ENCODE measurements around the gene FBXW11. TPM values are rescaled to one million over a fixed set of nuclear protein-coding genes. Genes with fewer than 3 reads are reported as not detected.
"Not testable (repeated sequence)": the region's sequence is repeated elsewhere in the genome, so short reads cannot be mapped to it uniquely, and the experiment has no call there.

Gene FBXW11
- polyA plus RNA-seq, 3 donors from 2014 or later: 13.6 to 29.1 (median 17.8) TPM

DNA sequence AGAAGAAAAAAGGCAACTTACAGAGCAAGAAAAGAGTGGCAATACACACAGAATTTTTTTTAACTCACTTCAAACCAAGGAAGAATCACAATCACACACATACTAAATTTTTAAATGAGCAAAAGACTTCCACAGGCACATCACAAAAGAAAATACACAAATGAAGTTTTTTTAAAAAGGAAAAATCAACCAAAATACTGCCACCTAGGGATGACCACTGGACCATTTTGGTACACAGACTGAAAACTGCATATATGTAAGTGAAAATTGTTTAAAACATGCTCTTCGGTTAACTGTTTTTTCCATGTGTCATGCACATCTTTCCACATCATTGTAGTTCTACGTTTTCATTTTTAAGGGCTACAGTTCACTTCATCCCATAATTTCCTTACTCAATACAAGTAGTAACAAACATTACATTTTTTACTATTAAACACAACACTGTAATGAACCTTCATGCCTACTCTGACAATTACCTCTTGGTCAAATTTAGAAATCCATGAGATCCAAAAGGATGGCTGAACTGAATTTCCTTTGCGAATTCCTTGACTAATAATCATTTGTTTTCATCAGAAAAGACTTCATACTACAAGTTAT lies 79.0 kb downstream of the FBXW11 start:
- Mint-ChIP-seq H3K4me1 (peaks cover 56 to 80% of the 10 kb centered on the region in 2 donors), H3K4me3 (no peak overlapping the region), H3K27me3 (ENCODE audit: low read depth in 3 of 3) (peaks cover 2 to 3% (median 2%) of the 10 kb centered on the region in 3 donors), H3K9me3 (no peaks in the 10 kb centered on the region), H3K27ac (peak overlapping the region in 1 of 6 donors; percentile 77), H3K36me3 (no peaks in the 10 kb centered on the region)
- no peak for DNase-seq

DNA sequence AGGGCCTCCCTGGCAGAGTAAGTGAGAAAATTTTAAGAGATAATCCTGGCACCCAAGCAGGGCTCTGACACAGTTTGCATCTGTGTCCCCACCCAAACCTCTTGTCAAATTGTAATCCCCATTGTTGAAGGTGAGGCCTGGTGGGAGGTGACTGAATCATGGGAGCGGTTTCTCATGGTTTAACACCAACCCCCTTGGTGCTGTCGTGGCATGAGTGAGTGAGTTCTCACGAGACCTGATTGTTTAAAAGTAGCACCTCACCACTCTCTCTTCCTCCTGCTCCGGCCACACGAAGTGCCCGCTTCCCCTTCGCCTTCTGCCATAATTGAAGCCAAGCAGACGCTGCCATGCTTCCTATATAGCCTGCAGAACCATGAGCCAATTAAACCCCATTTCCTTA lies 80.1 kb downstream of the FBXW11 start:
- peaks cover 2 to 3% (median 2%) of the 10 kb centered on the region in 3 donors for H3K27me3 Mint-ChIP-seq (ENCODE audit: low read depth in 3 of 3)
- peak; percentile 29 to 47 (median 34) for DNase-seq
- no peaks in the 10 kb centered on the region for H3K9me3 Mint-ChIP-seq
- peaks cover 55 to 75% of the 10 kb centered on the region in 2 donors for H3K4me1 Mint-ChIP-seq
- no peaks in the 10 kb centered on the region for H3K36me3 Mint-ChIP-seq
- peak overlapping the region; percentile 38 to 71 (median 62) for H3K4me3 Mint-ChIP-seq
- H3K27ac Mint-ChIP-seq: peak overlapping the region; percentile 68 to 84 (median 76)

DNA sequence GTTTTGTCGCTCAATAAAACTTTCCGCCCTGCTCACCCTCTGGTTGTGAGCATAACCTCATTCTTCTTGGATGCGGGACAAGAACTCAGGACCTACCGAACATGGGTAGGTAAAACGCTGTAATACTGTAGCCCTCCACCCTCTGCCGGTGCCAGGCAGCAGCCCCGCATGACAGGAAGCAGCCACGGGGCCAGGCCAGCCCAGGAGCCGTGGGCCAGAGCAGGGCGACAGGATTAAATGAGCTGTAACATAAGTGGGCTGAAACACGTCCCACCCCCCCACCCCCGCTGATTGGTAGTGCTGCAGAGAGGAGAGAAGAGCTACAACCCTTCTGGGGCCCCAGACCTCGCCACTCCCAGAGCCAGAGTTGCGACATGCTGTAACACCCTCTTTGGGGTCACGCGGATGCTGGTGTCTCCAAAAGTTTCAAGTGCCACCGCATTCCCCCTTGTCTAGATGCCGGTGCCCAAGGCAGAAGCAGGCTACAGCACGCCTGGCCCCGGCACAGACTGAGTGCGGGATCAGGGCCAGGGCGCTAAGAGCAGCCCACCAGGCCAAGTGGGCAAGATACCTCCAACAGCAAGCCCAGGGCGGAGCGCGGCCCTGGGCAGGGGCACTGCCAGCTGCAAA lies 81.8 kb downstream of the FBXW11 start:
- H3K27ac Mint-ChIP-seq: no peak overlapping the region
- peaks cover 48 to 67% of the 10 kb centered on the region in 2 donors for H3K4me1 Mint-ChIP-seq
- no peaks in the 10 kb centered on the region for H3K36me3 Mint-ChIP-seq
- peaks cover 2 to 3% (median 2%) of the 10 kb centered on the region in 3 donors for H3K27me3 Mint-ChIP-seq (ENCODE audit: low read depth in 3 of 3)
- no peak for DNase-seq
- H3K4me3 Mint-ChIP-seq: no peak overlapping the region
- no peaks in the 10 kb centered on the region for H3K9me3 Mint-ChIP-seq

DNA sequence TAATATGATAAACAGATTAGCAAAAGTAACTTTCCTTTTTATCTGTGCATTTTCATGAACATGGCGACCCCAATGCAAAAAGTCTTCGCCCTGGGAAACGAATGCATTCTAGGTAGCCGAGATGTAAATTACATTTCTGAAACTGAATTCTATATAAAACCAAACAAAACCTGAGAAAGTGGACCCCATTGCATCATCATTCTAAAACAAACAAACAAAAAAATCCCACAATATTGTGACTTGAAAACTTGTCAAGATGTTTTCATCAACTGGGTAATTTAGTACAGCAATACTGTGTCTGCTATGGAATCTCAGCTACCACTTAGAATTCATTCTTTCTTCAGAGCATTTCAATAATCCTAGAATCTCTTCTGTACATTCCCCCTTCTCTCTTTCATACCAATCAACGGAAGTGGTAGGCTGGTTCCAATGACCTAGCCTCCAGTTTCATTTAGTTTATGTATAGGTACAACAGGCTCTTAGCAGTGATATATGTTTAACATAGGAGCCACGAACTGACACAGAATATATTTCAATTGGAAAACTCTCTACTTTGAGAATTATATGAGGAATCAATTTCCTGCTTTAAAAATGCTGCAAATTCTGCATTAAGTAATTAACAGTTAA lies 85.6 kb downstream of the FBXW11 start:
- Mint-ChIP-seq H3K9me3 (no peaks in the 10 kb centered on the region), H3K36me3 (no peaks in the 10 kb centered on the region), H3K27ac (peak overlapping the region in 1 of 6 donors; percentile 26), H3K4me1 (peaks cover 41 to 68% of the 10 kb centered on the region in 2 donors), H3K4me3 (no peak overlapping the region), H3K27me3 (ENCODE audit: low read depth in 3 of 3) (peaks cover 0 to 2% (median 0%) of the 10 kb centered on the region in 3 donors)
- no peak for DNase-seq

DNA sequence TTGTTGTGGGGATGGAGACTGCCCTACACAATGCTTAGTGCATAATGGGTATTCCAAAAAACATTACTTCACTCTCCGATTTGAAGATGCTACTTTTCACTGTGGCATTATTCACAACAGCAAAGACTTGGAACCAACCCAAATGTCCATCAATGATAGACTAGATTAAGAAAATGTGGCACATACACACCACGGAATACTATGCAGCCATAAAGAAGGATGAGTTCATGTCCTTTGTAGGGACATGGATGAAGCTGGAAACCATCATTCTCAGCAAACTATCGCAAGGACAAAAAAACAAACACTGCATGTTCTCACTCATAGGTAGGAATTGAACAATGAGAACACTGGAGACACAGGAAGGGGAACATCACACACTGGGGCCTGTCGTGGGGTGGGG lies 90.7 kb downstream of the FBXW11 start:
- not testable (repeated sequence) for H3K27me3 Mint-ChIP-seq (ENCODE audit: low read depth in 3 of 3); H3K4me3 Mint-ChIP-seq; H3K36me3 Mint-ChIP-seq; DNase-seq; H3K27ac Mint-ChIP-seq; H3K9me3 Mint-ChIP-seq
- H3K4me1 Mint-ChIP-seq: peaks cover 57 to 79% of the 10 kb centered on the region in 2 donors

DNA sequence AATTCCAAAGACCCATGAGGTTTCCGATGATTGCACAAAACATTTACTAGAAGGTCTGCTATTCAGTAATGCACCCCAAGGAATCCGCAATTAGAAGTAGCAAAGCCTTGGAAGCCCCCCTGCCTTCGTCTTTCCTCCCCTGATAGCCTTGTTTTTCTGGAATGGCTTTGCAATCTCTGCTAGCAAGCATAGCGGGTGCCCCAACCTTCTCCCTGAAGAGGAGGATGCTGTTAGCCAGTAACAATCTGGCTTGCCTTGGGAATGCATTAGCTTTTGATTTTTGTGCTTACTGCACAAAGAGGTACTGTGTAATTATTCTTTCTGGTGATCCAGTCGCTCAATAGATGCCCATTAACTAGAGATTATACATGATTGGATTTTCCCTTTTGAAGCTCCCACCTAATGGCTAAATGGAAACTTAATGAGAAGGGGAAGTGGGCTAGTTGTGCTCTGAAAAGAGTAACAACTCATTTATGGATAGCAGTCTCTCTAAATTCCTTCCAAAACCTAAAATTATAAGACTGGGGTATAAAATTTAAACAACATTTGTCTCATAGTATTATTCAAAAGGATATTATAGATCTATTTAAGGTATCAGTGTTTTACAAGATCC lies 91.6 kb downstream of the FBXW11 start:
- H3K9me3 Mint-ChIP-seq: no peaks in the 10 kb centered on the region
- no peaks in the 10 kb centered on the region for H3K36me3 Mint-ChIP-seq
- peaks cover 0 to 2% (median 0%) of the 10 kb centered on the region in 3 donors for H3K27me3 Mint-ChIP-seq (ENCODE audit: low read depth in 3 of 3)
- H3K4me3 Mint-ChIP-seq: no peak overlapping the region
- no peak for DNase-seq
- no peak overlapping the region for H3K27ac Mint-ChIP-seq
- peaks cover 57 to 78% of the 10 kb centered on the region in 2 donors for H3K4me1 Mint-ChIP-seq

DNA sequence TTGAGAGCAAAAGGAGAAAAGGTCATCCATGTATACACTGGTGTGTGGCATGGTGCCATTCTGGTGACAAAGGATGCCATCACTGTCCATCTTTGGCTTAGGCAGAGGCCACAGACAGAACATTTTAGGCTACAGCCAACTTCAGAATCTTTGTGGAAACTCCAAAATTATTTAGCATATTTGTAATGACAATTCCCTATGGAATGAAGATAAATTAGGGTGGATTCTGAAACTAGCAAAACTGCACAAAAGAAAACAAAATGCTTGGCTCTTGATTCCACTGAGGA lies 92.5 kb downstream of the FBXW11 start:
- Mint-ChIP-seq H3K36me3 (no peaks in the 10 kb centered on the region), H3K27ac (peak overlapping the region in 4 of 6 donors; percentile 4 to 80 (median 46)), H3K9me3 (no peaks in the 10 kb centered on the region), H3K4me1 (peaks cover 49 to 70% of the 10 kb centered on the region in 2 donors), H3K4me3 (peak overlapping the region in 1 of 5 donors; percentile 1), H3K27me3 (ENCODE audit: low read depth in 3 of 3) (peaks cover 0 to 2% (median 0%) of the 10 kb centered on the region in 3 donors)
- DNase-seq: no peak

DNA sequence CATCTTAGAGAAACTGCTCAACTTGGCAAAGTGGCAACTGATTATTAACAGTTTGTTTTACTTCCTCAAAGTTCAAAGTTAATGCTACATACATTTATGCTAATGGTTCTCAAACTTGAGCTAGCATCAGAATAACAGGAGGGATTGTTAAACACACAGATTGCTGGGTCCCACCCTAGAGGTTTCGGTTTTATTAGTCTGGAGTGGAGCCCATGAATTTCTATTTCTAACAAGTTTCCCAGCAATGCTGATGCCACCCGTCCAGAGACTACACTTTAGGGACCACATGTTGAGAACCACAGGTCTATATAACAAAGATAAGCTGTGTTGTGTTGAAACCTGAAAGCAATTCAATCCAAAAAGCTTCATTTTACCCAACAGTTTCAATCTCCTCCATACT lies 95.3 kb downstream of the FBXW11 start:
- no peak for DNase-seq
- H3K4me3 Mint-ChIP-seq: no peak overlapping the region
- H3K27ac Mint-ChIP-seq: no peak overlapping the region
- H3K36me3 Mint-ChIP-seq: no peaks in the 10 kb centered on the region
- H3K27me3 Mint-ChIP-seq (ENCODE audit: low read depth in 3 of 3): peaks cover 0 to 2% (median 0%) of the 10 kb centered on the region in 3 donors
- peaks cover 47 to 74% of the 10 kb centered on the region in 2 donors for H3K4me1 Mint-ChIP-seq
- H3K9me3 Mint-ChIP-seq: no peaks in the 10 kb centered on the region

DNA sequence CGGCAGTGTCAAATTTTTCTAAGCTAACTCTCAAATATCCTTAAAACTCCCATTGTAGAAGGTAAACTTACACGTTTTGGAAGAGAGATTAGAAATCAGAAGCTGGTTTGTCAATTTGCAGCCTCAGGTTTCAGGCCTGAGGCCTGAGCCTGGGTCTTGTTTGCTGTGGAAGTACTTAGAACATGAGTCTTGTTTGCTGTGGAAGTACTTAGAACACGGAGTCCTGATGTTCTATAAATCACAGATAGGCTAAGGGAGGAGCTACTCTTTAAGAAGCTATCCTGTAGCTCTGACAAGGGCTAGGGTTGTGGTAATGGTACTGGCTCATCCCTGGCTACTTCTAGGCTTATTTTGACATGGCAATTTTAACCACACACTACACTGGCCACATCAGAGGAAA lies 97.8 kb downstream of the FBXW11 start:
- H3K27me3 Mint-ChIP-seq (ENCODE audit: low read depth in 3 of 3): peaks cover 0 to under 1% (median 0%) of the 10 kb centered on the region in 3 donors
- H3K4me1 Mint-ChIP-seq: peaks cover 39 to 67% of the 10 kb centered on the region in 2 donors
- no peak overlapping the region for H3K4me3 Mint-ChIP-seq
- no peak overlapping the region for H3K27ac Mint-ChIP-seq
- no peak for DNase-seq
- H3K9me3 Mint-ChIP-seq: no peaks in the 10 kb centered on the region
- no peaks in the 10 kb centered on the region for H3K36me3 Mint-ChIP-seq

DNA sequence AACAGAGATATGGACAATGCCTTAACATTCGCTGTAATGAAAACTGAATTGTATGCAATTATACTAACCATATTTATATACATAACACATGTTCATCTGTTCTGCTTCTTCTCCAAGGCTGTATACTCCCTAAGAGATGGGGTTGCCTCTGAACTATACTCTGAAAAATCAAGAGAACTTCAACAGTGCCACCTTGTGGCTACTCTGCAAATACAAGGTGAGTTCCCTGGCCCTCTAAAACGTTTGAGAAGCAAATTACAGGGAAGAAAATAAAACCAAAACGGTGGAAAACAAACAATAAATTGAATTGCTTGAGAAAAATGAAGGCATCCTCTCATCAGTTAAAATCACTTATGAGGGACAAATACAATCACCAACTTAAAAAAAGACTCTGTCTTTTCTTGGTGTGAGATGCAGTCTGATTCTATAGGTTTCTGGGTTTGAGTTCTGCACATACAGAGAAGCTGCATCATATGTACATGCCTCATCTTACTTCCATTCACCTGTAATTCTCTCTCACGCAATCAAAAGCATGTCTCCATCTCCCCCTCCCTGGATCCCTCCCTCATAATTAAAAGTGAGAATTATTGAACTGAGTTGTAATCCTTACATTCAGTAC lies 98.6 kb downstream of the FBXW11 start:
- Mint-ChIP-seq H3K4me3 (no peak overlapping the region), H3K27ac (no peak overlapping the region), H3K27me3 (ENCODE audit: low read depth in 3 of 3) (no peaks in the 10 kb centered on the region), H3K4me1 (peaks cover 31 to 66% of the 10 kb centered on the region in 2 donors), H3K36me3 (no peaks in the 10 kb centered on the region), H3K9me3 (no peaks in the 10 kb centered on the region)
- peak; percentile 11 to 43 (median 33) for DNase-seq

DNA sequence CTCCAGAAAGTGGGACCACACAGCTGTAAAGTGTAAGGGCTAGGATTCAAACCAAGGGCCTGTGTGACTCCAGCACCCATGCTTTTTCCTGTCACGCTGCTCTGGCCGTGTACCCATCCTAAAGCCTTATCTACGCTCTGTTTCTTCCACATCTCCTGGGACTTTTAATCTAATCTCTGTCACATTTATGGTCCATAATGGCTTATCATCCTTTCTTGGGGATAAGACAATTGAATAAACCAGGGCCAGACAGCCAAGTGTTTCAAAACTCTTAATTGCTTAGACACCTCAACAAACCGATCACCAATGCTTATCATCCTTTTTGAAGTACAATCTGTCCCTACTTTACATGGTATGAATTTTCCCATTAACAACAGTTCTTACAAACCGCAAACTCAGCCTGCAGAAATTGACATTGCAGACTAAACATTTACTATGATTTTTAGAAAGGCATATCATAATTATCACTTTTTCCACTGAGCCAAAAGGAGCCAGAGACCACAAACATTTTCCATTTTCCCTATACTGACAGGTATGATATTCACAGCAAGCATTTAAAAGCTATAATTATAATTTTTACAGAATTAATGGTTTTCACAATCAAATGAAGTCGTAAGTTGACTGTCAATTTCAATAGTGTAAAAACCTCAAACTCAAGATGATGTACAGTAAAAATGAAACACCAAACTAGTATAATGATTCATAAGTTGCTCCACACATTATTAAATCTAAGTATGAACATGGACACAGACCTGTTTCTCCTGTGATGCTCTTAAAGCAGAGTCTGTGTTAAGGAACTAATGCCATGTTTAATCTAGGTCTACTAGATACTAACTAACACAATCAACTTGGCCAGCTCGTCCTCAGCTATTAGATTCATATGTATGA lies 99.5 kb downstream of the FBXW11 start:
- Mint-ChIP-seq H3K4me1 (peaks cover 23 to 57% of the 10 kb centered on the region in 2 donors), H3K36me3 (no peaks in the 10 kb centered on the region), H3K4me3 (no peak overlapping the region), H3K27ac (no peak overlapping the region), H3K9me3 (no peaks in the 10 kb centered on the region), H3K27me3 (ENCODE audit: low read depth in 3 of 3) (no peaks in the 10 kb centered on the region)
- no peak for DNase-seq

DNA sequence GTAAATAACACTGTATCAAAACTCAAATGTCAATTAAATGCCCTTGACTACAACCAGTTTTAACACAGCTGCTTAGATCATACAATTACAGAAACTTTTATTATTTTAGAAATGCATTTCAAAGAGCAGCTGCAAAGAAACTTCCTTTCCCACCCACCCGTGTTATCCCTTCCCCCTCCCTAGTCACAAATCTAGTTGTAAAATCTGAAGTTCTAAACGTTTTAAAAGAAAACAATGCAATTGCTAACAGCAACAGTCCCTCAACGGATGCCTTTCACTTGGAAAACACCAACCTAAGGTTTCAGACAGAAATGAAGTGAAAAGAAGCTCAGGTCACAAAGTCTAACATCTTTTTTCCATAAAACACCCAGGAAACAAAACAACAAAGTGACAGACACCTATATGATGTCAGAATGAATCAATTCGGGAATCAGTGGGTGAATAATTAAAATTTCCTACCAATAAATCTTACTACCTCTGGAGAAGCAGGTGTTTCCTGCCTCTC lies 100.3 kb downstream of the FBXW11 start:
- Mint-ChIP-seq H3K4me3 (no peak overlapping the region), H3K27ac (peak overlapping the region in 2 of 6 donors; percentile 49 to 58), H3K27me3 (ENCODE audit: low read depth in 3 of 3) (no peaks in the 10 kb centered on the region)

DNA sequence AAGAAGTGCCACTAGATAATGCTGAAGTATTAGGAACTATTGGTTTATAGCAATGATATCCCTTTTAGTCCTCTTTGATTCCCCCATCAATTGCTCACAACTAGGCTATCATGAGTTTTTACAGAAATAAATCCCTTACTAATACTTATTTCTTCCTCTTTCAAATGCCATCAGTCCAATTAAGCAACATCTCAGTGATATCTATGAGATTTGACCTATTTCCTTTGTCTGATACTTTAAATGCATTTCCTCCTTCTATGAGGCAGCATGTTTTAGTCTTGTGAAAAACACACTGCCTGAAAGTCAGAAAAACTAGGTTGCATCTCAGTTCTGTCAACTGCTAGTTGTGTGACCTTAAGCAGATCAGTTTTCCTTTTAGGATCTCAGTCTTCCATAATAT lies 101.6 kb downstream of the FBXW11 start:
- no peak for DNase-seq
- Mint-ChIP-seq H3K4me1 (peaks cover 21 to 64% of the 10 kb centered on the region in 2 donors), H3K27ac (no peak overlapping the region), H3K36me3 (no peaks in the 10 kb centered on the region), H3K27me3 (ENCODE audit: low read depth in 3 of 3) (no peaks in the 10 kb centered on the region), H3K4me3 (no peak overlapping the region), H3K9me3 (no peaks in the 10 kb centered on the region)

More for the DNA sequence above, 100.3 kb downstream of the FBXW11 start:
- no peak for DNase-seq
- no peaks in the 10 kb centered on the region for H3K9me3 Mint-ChIP-seq
- H3K36me3 Mint-ChIP-seq: no peaks in the 10 kb centered on the region
- peaks cover 18 to 58% of the 10 kb centered on the region in 2 donors for H3K4me1 Mint-ChIP-seq
